A172 (cell line): Measurements from ENCODE around the gene HOXB5. TPM values are rescaled to one million over a fixed set of nuclear protein-coding genes. Genes with fewer than 3 reads are reported as not detected.

Experiments
- DNase-seq: peaks from one replicate; pipeline ENCODE4 v3.0.0-alpha.2; 2015; ENCODE audit warnings: low spot score
- total RNA-seq: library from RNA; depleted of rRNA; stranded (reverse); fragments of >200 nt; shearing (Covaris generic); gene quantifications from 2 replicates; pipeline ENCODE4 v1.2.3, GENCODE V29; 2014

The HOXB5 gene
- total RNA-seq, 1 experiment from 2014 or later, result 2.4 TPM

DNA sequence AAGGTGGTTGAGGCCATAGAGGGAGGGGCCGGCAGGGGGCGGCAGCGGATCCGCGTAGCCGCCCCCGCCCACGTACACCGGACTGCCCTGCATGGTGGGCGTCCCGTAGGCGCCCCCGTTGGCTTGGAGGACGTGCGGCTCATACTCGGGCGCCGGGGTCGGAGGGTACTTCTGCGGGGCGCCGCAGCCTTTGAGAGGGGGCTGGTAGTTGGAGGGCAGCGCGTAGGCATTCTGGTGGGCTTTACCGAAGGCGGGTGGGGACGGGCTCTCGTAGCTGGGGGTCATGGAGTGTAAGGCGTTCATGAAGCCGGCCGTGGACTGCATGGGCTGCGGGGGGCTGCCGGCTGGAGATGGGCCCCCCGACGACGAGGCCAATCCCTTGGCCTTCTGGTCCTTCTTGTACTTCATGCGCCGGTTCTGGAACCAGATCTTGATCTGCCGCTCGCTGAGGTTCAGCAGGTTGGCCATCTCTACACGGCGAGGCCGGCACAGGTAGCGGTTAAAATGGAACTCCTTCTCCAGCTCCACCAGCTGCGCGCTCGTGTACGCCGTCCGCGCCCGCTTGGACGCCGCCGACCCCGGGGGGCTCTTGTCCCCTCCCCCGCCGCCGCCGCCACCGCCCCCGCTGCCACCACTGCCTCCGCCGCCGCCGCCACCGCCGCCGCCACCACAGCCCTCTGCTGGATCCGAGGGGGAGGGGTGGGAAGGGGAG, 42.9 kb downstream of the HOXB5 start:
- DNase-seq, result no peak

DNA sequence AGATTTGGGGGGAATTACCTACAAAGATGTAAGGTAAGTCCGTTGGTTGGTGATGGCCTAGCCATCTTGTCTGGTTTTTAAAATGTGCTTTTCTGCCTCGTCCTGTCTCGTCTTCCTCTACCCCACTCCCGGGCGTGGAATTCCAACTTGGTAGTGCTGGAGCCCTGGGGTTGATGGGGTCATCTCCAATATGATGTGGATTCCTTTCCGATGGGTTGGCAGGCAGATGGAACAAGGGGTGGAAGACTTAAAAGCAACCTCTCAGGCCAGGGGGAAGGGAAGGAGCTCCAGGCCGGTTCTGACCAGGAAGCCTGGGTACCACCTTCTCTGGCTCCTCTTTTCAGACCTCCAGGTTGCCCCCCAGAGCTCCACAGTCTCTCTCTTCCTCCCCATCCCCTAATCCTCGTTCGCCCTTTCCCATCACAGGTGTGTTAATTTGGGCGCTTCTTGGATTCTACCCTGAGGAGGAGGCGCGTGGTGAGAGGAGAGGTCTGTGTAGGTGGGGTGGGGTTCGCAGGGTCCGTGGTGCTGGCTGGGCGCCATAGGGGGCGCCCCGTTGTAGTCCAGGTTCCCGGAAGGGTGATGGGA, 43.6 kb downstream of the HOXB5 start:
- no peak for DNase-seq

GRCh38 chr17:48549281-48549630, 44.3 kb downstream of the HOXB5 start:
- DNase-seq, result no peak

- no peak for DNase-seq
These were observed 44.9 kb downstream of the HOXB5 start for GRCh38 chr17:48548523-48549280.

DNA sequence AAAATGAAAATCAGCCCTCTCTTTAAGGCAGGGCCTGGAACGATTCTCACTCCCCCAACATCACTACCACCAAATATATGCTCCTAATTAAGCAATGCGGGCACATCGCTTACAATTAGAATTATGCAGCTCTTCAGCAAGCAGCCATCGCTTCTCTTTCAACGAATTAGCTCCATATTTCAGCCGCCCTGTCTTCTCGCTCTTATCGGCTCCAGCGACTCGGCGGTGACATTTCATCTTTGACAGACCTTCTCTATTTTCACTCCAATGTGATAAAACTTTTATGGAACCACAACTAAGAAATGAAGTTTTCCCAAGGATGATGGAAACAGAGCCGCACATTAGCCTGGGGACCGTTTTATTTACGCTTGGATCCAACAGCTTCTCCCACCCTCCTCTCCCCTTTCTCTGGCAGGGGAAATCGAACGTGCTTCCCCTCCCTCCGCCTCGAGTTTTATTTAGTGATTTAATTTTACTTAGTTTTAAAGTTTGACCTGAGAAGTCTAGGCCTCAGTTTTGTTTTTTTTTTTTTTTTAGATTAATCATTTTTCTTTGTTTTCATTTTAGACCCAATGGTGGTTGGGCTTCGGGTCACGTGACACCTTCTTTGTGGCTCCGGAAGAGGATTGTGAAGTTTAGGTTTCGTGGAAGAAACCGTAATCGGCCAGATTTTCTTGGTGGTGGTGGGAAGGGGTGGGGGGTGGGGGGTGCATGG, 45.6 kb downstream of the HOXB5 start:
- DNase-seq, result no peak

DNA sequence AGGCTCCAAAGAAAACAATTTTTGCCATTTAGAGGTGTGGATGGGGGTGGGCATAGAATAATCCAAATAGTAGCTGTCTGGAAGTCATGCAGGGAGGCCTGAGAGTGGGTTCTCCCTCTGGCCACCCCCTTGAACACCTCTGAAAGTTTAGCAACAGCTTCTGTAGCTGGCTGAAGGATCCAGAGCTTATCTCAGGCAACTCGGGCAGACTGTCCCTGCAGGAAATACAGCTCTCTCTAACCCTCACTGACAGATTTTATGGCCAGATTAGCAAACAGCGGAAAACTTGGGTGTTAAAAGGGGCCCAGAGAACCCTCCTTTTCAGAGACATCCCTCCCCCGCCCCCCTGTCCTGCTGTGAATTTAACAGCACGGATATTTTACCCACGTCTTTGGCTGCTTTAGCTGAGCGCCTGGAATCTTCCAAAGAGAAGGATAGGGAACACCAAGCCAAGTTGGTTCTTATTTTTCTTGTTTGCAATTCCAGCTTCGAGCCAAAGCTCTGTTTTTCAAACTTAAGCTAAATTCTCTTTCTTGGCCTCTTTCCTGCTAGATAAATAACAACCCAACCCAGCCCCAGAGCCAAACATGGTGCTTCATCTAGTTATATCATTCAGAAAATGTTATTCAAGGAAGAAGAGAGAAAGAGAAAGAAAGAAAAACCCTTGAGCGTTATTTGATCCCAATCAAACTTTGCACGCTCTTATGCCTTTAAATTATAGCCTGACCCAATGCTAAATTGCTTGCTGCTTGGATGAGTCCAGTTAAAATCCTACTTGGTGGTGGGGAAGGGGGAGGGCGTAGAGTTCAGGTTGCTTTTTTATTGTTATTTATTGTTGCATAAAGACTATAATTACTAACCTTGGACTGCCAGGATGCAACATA, 46.4 kb downstream of the HOXB5 start:
- DNase-seq, result no peak

DNA sequence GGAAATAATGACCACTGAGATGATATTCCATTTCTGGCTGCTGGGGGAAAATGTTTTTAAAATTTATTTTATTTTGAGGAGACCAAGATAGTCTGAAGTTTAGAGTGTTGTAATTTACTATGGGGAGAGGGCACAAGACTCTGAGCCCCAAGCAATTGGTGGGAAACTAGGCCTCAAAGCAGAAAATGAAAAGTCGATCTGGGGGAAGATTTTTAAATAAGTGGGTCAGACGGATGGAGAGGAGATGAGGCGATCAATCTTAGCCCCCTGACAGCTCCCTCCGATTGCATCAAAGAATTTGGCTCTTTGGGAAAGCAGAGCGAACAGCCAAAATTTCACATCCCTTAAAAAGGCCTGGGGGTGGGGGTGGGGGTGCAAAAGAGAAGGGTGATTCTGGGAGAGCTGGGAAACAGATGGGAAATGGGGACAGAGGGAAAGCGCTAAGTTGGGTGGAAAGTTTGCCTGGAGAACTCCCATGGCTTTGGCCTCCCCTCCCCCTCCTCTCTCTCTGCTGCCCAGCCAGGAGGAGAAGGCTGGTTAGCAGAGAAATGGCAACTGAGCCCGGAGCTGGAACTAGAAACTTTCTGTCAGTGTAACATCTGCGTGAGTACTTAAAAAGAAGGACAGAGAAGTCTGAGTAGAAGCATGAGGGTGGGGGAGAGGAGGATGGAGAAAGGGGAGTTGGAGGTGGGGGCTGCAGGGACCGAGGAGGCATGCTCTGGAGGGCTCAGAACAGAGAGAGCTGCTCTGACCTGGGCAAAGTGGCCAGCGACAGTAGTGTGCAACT, 47.2 kb downstream of the HOXB5 start:
- no peak for DNase-seq

GRCh38 chr17:48545539-48545938, 48.0 kb downstream of the HOXB5 start:
- no peak for DNase-seq

DNA sequence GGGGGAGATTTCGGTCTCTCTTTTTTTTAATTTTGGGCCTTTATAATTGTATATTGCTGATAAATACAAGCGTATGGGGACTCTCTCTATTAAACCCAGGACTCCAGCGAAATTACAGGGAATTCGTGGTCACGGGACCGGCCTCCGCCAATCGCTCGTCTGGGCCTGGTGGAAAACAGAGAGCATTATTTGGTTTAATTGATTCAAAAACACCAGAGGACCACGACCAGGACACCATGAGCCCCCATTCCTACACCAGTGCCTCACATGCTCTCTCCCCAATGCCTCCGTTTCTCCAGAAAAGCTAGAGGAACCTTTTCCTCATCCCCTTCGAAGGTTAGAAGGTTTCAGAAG, 48.6 kb downstream of the HOXB5 start, which contains the start of gene HOXB2:
Gene HOXB2 (minus strand): TSS at position 88 of the 354 bp plus-strand sequence. CDS start 198 bp downstream, outside the sequence.
- DNase-seq, result no peak

DNA sequence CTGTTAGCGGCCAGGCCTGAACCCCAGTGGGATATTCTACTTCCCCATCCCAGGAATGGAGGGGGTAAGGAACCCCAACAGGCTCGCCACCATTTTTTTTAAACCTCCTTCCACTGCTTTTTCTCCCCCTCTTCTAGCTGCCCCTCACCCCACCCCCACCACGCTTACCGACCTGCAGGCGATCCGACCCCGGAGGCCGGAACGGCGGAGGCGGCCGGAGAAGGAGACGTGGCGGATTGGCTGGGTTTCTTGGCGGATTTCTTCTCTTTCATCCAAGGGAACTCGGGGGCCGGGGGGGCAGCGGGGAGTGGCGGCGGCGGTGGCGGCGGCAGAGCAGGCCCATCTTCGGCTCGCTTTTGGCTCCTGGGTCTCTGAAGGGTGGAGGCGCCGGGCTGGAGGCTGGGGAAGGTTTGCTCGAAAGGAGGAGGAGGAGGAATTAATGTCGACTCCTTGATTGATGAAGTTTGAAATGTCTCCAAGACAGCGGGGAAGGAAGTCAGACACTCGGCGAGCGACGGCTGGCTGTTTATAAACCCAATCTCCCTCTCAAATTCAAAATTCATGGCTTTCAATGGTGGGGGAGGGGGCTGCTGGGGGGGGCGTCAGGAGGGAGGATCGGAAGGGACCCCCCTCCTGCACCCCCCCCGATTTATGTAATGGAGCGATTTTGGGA, 49.1 kb downstream of the HOXB5 start:
- peak; percentile 92 for DNase-seq

DNA sequence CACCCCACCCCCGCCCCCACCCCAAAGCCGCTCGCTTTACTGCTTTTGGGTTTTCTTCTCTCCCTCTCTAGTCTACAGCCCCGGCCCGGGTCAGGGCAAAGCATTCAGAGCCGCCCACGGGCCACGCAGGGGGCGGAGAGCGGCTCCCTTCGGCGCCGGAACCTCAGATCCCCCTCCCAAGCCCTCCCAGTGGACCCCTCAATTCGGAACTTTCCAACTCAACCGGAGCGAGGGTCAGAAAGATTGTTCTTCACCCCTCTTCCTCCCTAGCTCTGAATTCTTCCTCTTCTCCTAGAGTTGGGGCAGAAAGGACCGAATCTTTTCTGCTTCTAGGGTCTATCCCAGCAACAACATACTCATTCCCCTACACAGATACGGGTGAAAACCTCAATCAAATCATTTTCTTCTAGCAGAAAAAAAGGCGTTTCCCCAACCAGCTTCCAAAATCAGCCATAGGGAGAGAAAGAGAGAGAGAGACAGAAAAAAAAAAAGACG, 49.7 kb downstream of the HOXB5 start:
- no peak for DNase-seq

DNA sequence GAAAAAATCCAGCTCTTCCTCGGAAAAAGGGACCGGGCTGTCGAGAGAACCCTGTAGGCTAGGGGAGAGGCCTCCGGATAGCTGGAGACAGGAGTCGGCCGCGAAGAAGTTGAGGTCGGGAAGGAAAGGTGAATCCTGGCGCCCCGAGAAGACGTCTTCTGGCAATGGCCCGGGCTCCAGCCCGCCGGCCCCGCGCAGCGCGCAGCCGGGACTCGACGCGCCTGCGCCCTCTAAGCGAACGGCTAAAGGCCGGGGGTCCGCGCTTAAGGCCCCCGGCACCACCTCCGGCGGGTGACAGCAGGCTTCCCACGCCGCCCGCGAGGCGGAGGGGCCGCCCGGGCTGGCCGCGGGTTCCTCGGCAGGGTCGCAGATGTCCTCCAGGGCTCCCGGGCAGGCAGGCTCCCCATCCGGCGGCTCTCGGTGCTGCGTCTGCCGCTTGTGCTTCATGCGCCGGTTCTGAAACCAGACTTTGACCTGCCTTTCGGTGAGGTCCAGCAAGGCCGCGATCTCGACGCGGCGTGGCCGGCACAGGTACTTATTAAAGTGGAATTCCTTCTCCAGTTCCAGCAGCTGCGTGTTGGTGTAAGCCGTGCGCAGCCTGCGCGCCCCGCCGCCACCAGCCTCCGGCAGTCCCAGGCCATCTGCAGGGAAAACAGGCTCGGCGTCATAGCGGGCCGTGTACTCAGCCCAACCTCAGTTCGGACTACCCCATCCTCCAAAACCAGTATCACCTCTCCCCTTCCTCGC, 50.3 kb downstream of the HOXB5 start:
- DNase-seq, result peak; percentile 62

DNA sequence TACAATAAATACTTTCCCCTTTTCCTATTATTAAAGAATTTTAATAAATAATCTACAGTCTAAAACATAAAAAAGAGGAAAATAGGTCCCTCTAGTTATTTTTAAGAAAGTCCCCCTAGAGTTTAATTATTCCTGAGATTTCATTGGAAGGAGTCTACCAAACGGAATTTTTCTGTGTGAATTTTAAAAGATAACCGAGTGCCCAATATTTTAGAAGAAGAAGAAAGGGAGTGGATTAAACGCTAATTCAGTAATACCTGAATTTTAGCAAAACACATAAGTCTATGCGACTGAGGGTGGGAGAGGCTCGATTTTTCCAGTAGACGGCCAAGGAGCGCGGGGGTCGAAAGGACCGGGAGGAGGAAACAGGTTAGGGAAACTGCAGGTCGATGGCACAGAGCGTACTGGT, 50.9 kb downstream of the HOXB5 start:
- DNase-seq, result no peak

DNA sequence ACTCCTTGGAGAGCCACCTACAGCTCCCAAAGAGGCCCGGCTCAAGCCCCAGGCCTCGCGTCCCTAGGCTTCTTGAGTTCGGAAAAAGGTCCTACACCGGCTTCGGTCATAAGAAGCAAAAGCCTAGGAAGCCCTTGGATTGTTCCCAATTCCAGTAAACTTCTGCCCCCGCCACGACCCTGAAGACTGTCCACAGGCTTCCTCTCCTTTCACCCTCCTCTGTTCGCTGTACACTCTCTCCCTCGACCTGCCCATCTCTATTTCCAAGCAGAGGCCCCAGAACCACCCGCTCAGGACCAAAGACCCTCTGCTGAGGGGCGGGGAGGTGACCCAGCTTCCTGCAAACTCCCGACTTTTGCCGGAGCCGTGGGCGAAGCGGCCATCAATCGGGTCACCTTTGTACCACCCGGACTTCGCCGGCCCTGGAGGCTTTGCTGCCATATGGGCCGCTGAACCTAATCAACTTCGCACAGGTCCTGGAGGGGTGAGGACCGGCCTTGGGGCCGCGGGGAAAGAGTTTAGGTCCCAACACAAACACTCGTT, 51.4 kb downstream of the HOXB5 start:
- DNase-seq, result no peak

DNA sequence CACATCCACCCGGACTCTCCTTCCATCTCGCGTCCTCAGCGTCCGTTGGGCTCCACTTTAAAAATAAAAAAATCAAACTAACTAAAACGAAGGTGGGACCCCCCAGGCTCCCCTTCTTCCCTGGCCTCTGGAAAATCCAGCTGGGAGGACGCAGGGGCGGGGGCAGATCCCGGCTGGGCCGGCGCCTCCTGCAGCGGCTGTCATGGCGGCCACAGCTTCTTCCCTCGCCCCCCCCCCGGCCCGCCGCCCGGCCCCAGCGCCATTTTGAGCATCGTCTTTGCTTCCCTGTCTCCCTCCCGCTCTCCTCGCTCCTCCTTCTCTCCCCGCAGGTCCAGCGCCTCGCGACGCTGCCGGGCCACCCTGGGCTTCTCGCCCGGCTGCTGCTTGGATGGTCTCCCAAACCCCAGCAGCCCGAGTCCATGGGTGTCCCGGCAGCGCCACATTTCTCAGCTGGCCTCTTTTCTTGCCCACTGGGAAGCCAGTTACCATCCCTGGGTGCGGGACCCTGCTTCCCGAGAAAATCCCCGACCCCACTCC, 51.9 kb downstream of the HOXB5 start:
- DNase-seq, result no peak
